Muscle layer of duodenum (tissue), 2 donors: ENCODE measurements around the gene ABTB2.

Experiments
- H3K27ac ChIP-seq: one replicate; pipeline ENCODE4 v1.7.0; 2013; ENCODE audit warnings: mild to moderate bottlenecking, low read length
- H3K27me3 ChIP-seq: one replicate; pipeline ENCODE4 v1.7.0; 2013; ENCODE audit warnings: low read depth, mild to moderate bottlenecking, control low read depth, low read length
- H3K36me3 ChIP-seq, 2 donors: one replicate each; pipeline ENCODE4 v1.7.0; 2013; ENCODE audit warnings: low read length in 2 of 2, control low read depth in 1 of 2, mild to moderate bottlenecking in 1 of 2; ENCODE audit not compliant: insufficient read depth in 2 of 2, control insufficient read depth in 1 of 2
- H3K4me1 ChIP-seq, 2 donors: one replicate each; pipeline ENCODE4 v1.7.0; 2013; ENCODE audit warnings: low read length in 2 of 2, mild to moderate bottlenecking in 2 of 2, control low read depth in 1 of 2, moderate library complexity in 1 of 2; ENCODE audit not compliant: insufficient read depth in 2 of 2, control insufficient read depth in 1 of 2
- H3K4me3 ChIP-seq, 2 donors: one replicate each; pipeline ENCODE4 v1.7.0; 2013; ENCODE audit warnings: low read length in 2 of 2, low read depth in 1 of 2, mild to moderate bottlenecking in 1 of 2
- H3K9me3 ChIP-seq, 2 donors: one replicate each; pipeline ENCODE4 v1.7.0; 2013; ENCODE audit warnings: low read length in 2 of 2, control low read depth in 1 of 2, mild to moderate bottlenecking in 1 of 2; ENCODE audit not compliant: control insufficient read depth in 1 of 2
- donor health status: healthy.

Gene ABTB2

DNA sequence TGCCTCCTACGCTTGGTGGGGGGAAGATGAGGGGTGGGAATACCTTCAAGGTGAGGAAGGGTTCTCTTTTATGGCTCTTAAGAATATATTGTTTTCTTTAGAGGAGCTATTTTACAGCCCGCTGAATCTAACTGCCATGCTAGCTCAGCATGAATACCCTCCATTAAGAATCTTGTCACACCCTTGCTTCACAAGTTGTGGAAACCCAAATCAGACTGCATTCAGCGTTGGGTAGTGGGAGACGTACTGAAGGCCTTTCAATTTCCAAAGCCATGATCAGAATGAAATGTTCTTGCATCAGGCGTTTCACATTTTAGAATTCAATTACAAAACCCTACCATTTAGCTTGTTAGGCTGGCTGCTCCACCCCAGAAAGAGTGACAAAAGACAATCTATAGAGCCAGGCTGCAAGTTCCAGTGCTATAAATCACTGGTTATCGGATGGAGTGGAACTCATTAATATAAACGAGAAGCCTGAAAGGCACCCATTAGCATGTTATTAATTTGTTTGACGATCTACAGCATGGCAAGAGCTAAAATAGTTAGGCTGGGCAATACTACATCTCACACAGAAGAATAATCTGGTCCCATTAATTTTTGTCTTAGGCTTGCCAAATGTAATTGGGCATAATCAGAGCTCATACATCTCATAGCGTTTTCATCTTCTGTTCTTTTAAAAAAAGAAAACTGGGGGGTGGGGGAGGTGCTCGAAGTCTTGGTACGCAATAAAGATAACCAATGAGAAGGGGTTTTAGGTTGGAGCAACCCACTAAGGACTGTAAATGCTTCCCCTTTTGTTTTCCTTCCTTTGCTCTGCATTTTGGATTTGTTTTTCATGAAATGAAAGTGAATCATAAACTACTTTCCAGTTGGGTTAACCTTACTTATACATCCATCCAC is 57.5 kb downstream of the ABTB2 start:
- Histone ChIP-seq H3K9me3 (no peaks in the 10 kb centered on the region), H3K4me1 (no peaks in the 10 kb centered on the region), H3K27me3 (no peaks in the 10 kb centered on the region), H3K36me3 (no peaks in the 10 kb centered on the region), H3K4me3 (no peak overlapping the region), H3K27ac (no peak overlapping the region)

DNA sequence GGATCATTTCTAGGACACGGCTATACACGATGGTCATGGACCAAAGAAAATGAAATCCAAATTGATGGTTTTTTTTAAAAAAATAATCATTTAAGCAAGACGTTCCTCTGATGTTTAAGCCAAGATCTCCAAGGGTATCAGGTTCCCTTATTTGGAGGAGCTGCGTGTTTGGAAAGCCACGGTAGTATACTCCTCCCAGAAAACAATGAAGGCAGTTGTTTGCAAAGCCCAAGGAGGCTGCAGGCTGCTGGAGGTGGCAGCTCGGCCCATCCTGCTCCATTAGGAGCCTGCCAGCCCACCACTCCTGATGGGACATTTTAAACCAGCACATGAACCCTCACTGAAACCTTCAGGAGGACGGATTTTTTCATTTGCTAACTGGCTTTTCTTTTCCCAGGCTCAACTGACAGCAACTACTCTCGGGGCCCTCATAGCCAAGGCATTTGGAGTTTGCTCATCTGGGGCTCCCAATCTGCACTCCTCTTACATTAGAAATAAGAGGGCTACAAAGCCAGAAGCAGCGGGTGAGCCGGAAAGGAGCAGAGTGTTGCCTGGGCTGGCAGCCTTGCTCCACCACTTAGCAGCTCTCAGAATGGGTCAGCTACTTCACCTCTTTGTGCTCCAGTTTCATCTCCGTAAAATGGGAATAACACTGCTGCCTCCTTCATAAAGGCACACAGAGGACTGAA is 58.4 kb downstream of the ABTB2 start:
- no peaks in the 10 kb centered on the region for H3K36me3 ChIP-seq
- no peak overlapping the region for H3K4me3 ChIP-seq
- H3K27ac ChIP-seq = no peak overlapping the region
- H3K27me3 ChIP-seq = no peaks in the 10 kb centered on the region
- no peaks in the 10 kb centered on the region for H3K9me3 ChIP-seq
- no peaks in the 10 kb centered on the region for H3K4me1 ChIP-seq

DNA sequence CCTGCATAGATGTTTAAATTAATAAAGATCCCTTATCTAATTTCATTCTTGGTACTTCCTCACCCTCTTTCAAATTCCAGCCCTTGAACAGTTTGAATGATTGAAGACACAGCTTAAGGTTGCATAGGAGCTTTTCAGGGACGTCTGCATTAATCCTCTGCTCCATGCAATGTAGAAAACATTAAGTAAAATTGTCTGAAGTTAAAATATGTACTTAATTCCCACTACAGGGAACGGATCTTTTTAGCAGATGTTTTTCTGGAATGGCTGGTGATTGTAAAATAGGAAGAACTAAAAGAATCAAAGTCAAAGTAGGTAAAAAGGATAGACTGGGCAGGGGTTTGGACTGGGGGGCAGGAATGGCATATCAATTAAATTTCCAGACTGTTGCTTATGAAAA is 58.9 kb downstream of the ABTB2 start:
- Histone ChIP-seq H3K4me3 (no peak overlapping the region), H3K27me3 (no peaks in the 10 kb centered on the region), H3K36me3 (no peaks in the 10 kb centered on the region), H3K27ac (no peak overlapping the region), H3K4me1 (no peaks in the 10 kb centered on the region), H3K9me3 (no peaks in the 10 kb centered on the region)

DNA sequence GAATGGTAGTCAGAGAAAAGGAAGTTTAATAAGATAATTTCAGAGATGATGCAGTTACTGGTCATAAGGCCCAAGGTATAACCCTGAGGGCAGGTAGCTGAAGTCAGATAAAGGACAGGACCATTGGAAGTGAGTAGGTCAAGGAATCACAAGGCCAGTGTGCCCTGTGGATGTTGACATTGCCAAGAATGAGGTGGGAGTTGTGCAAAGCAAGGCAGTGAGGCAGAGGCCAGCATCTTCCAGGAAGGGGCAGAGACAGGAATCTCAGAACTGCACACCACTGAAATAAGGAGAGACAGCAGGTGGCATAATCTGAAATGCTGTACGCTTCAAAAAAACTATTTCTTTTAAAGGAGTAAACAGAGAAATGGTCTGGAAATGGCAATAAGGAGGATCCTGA is 61.4 kb downstream of the ABTB2 start:
- Histone ChIP-seq H3K36me3 (no peaks in the 10 kb centered on the region), H3K4me3 (no peak overlapping the region), H3K9me3 (no peaks in the 10 kb centered on the region), H3K4me1 (no peaks in the 10 kb centered on the region), H3K27me3 (no peaks in the 10 kb centered on the region), H3K27ac (no peak overlapping the region)

DNA sequence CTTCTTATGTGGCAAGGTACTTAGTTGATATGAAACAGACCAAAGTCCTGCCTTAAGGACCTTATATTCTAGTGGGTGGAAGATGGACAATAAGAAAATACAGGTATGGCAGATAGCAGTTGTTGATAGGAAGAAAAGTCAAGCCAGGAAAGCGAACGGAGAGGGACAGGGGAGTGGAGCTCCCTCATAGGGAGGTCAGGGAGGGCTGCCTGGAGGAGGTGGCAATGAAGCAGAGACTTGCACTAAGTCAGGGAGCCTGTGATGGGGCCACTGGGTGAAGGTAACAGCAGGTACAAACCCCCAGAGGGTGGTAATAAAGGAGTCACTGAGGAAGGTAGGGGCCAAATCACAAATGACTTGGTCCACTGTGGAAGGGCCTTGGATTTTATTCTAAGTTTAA is 65.3 kb downstream of the ABTB2 start:
- Histone ChIP-seq H3K4me1 (peaks cover 0 to 11% of the 10 kb centered on the region in 2 donors), H3K9me3 (no peaks in the 10 kb centered on the region), H3K27ac (no peak overlapping the region), H3K4me3 (no peak overlapping the region), H3K27me3 (no peaks in the 10 kb centered on the region), H3K36me3 (no peaks in the 10 kb centered on the region)

DNA sequence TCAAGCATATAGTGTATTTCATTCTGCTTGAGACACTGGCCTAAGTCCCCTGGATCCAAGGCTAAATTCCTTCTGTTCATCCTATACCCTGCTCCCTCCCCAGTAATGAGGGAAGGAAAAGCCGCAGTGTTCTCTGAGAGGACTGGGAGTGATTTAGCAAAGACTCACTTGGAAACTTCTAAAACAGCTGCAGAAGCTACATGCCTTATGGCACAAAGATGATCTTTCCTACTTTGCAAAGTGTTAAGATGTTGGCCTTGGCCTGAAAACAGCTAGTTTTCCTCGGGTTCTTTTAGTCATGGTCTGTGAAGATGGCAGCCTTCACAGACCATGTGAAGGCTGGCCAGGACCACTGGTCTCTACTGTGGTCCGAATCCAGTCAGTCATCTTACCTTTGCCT is 65.7 kb downstream of the ABTB2 start:
- Histone ChIP-seq H3K27me3 (no peaks in the 10 kb centered on the region), H3K4me3 (no peak overlapping the region), H3K36me3 (no peaks in the 10 kb centered on the region), H3K27ac (no peak overlapping the region), H3K4me1 (peaks cover 0 to 11% of the 10 kb centered on the region in 2 donors), H3K9me3 (no peaks in the 10 kb centered on the region)

DNA sequence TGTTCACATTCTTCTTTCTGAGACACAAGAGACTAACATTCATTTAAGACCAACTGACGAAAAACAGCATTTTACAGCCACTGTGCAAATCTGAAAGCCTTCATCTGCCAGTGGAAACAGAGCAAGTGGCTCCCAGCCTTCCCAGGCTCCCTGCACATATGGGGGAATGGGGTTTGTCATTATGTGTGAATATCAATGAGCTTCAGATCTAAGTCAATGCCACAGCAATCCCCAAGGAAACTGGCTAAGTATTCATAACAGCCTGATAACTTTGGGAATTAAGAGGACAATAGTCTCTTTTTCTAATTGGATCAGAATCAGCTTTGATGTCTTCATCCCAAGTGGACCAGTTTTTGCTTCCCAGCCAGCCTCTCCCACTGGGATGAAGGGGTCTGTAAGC is 66.9 kb downstream of the ABTB2 start:
- Histone ChIP-seq H3K4me1 (peaks cover 0 to 11% of the 10 kb centered on the region in 2 donors), H3K9me3 (no peaks in the 10 kb centered on the region), H3K27ac (no peak overlapping the region), H3K4me3 (no peak overlapping the region), H3K36me3 (no peaks in the 10 kb centered on the region), H3K27me3 (no peaks in the 10 kb centered on the region)

DNA sequence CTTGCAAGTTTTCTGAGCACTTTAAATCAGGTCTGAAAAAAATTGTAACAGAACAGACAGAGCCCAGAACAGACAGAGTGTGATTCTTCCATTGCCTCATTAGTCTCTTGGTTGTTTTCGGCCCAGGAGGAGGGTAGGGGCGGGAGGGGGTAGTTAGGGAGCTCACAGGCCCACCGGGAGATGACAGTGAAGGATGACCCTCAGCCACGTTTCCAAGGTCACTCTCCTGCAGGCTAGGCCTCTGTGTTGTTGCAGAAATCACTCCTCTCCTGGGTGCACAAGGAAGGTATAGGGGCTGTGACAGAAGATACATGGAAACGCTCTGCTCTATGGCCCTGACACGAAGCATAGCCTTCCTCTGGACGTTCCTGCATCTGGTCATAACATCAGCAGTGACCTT is 69.3 kb downstream of the ABTB2 start:
- Histone ChIP-seq H3K4me3 (no peak overlapping the region), H3K27ac (no peak overlapping the region), H3K4me1 (peaks cover 0 to 11% of the 10 kb centered on the region in 2 donors), H3K36me3 (no peaks in the 10 kb centered on the region), H3K27me3 (no peaks in the 10 kb centered on the region), H3K9me3 (no peaks in the 10 kb centered on the region)

DNA sequence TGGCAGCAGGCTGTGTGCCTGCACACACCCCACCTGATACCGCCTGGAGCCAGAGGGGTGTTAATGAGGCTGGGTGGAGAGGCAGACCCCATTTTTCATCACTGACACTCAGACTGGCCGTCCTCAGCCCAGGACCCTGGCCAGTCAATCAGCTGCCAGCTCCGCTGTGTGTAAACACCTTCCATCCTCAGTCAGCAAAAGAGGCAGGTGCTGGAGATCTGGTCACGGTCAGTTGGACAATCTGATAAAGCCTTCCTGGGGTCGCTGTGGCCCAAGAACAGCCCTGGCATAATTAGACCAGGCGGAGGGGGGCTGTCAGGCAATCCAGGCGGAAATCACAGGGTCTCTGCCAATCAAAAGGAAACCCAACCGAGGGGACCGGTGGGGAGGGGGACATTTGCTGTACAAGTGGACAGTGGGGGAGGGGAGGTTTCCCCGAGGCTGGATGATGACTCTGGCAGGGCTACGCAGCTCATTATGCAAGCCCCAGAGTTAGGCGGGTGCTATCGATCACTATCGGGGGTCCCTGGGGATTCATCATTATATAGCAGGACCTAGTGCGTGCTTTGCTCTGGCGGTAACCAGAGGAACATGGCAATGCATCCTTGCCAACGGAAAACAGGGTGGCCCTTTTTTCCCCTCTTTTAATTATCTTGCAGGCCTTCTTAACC is 72.9 kb downstream of the ABTB2 start:
- no peaks in the 10 kb centered on the region for H3K36me3 ChIP-seq
- H3K9me3 ChIP-seq = no peaks in the 10 kb centered on the region
- no peak overlapping the region for H3K27ac ChIP-seq
- H3K4me1 ChIP-seq = peaks cover 0 to 11% of the 10 kb centered on the region in 2 donors
- no peaks in the 10 kb centered on the region for H3K27me3 ChIP-seq
- H3K4me3 ChIP-seq = no peak overlapping the region

DNA sequence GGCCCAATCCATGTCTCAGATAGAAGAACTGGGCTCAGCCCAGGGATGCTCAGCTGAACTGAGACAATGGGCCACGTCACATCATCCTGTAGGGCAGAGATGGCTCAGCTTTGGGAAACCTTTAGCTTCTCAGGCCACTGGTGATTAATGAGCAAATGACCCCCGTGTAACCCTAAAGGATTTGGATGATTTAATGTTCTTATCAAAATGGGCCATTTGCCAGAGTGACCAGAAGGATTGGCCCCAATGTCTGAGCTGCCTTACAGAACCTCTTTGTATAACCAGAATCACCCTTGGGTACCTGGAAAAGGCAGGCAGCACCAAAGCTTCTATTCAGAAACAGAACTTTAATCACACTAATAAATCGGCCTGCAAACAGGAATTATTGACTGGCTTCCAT is 73.7 kb downstream of the ABTB2 start:
- no peaks in the 10 kb centered on the region for H3K27me3 ChIP-seq
- no peak overlapping the region for H3K27ac ChIP-seq
- no peaks in the 10 kb centered on the region for H3K36me3 ChIP-seq
- peaks cover 0 to 10% of the 10 kb centered on the region in 2 donors for H3K4me1 ChIP-seq
- H3K9me3 ChIP-seq = no peaks in the 10 kb centered on the region
- H3K4me3 ChIP-seq = no peak overlapping the region
